LNCaP clone FGC (cell line): ENCODE results near the gene SLC10A7.
"Not testable (repeated sequence)": the region's sequence is repeated elsewhere in the genome, so short reads cannot be mapped to it uniquely, and the experiment has no call there.

ENCODE experiments used
- DNase-seq: peaks from one replicate; pipeline ENCODE4 v3.0.0-alpha.2; 2011; ENCODE audit warnings: low read depth
- H3K4me3 ChIP-seq: 2 replicates; pipeline ENCODE4 v1.5.1; 2011; ENCODE audit warnings: mild to moderate bottlenecking, low read depth, low read length, control low read depth
- TF ChIP-seq, protein P1 (sequence below): IDR thresholded peaks from 2 replicates; pipeline ENCODE4 v1.5.1; 2012; ENCODE audit warnings: mild to moderate bottlenecking; ENCODE audit not compliant: control insufficient read depth, insufficient read depth; ENCODE audit errors: extremely low read depth

Gene SLC10A7

DNA sequence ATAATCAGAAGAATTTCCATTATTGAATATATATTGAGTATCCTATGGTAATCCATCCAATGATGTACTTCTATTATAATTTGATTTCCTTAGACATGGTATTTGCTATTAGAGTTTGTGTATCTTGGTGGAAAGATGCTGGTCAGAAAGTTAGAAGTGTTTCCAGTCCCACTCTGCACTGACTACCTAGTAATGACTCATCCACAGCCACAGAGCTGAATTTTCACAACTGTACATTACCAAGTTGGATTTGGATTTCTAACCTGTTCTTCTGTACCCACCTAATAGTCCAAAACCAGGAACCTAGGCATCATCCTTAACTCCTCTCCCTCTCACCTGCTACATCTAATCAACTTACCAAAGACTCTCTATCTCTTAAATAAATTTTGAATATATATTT lies 162.0 kb downstream of the SLC10A7 start:
- TF ChIP-seq, protein P1, sequence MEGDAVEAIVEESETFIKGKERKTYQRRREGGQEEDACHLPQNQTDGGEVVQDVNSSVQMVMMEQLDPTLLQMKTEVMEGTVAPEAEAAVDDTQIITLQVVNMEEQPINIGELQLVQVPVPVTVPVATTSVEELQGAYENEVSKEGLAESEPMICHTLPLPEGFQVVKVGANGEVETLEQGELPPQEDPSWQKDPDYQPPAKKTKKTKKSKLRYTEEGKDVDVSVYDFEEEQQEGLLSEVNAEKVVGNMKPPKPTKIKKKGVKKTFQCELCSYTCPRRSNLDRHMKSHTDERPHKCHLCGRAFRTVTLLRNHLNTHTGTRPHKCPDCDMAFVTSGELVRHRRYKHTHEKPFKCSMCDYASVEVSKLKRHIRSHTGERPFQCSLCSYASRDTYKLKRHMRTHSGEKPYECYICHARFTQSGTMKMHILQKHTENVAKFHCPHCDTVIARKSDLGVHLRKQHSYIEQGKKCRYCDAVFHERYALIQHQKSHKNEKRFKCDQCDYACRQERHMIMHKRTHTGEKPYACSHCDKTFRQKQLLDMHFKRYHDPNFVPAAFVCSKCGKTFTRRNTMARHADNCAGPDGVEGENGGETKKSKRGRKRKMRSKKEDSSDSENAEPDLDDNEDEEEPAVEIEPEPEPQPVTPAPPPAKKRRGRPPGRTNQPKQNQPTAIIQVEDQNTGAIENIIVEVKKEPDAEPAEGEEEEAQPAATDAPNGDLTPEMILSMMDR: no peak
- no peak overlapping the region for H3K4me3 ChIP-seq
- DNase-seq: no peak

DNA sequence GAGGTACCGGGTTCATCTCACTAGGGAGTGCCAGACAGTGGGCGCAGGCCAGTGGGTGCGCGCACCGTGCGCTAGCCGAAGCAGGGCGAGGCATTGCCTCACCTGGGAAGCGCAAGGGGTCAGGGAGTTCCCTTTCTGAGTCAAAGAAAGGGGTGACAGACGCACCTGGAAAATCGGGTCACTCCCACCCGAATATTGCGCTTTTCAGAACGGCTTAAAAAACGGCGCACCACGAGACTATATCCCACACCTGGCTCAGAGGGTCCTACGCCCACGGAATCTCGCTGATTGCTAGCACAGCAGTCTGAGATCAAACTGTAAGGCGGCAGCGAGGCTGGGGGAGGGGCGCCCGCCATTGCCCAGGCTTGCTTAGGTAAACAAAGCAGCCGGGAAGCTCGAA lies 171.6 kb downstream of the SLC10A7 start:
- H3K4me3 ChIP-seq, DNase-seq: not testable (repeated sequence)

DNA sequence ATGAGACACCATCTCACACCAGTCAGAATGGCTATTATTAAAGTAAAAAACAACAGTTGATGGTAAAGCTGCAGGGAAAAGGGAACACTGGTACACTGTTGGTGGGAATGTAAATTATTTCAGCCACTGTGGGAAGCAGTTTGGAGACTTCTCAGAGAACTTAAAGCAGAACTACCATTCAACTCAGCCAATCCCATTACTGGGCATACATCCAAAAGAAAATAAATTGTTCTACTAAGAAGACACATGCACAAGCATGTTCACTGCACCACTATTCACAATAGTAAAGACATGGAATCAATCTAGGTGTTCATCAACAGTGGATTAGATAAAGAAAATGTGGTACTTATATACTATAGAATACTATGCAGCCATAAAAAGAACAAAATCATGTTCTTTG lies 172.4 kb downstream of the SLC10A7 start:
- no peak for DNase-seq
- H3K4me3 ChIP-seq: no peak overlapping the region
- TF ChIP-seq, protein P1: no peak

DNA sequence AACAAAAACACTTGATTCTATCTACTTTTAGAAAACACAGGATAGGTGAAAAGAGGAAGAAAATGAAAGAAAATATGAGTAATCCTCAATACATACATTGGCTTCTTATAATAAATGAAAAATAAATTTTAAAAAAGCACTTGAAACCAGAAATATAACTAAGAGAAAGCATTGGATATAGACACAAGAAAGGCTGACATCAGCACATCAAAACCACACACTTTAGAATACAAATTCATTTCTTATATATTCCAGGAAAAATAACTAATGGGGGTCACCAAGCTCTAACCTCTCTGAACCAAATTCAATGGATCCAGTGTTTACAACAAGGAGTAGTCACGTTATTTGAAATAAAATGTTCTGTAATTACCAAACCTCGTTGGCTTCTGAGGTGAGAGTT lies 173.9 kb downstream of the SLC10A7 start:
- TF ChIP-seq, protein P1: no peak
- no peak for DNase-seq

DNA sequence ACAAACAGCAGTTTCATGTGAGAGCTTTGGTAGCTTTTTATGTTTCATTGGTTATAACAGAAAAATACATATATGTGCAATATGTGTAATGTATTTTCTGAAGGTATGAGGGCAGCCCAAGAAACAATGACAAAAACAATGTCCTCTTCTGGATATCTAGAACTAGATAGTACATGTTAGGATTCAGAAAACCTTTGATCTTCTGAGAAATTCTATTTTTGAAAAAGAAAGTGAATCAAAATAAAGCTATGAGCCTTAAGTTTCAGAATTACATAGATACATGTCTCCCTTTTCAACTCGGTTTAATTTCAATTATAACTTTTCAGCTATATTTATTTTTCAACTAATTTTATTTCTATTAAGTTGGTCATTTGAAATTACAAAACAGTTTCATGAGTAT lies 175.5 kb downstream of the SLC10A7 start:
- TF ChIP-seq, protein P1: no peak
- no peak for DNase-seq
- no peak overlapping the region for H3K4me3 ChIP-seq

More for the DNA sequence above, 173.9 kb downstream of the SLC10A7 start:
- no peak overlapping the region for H3K4me3 ChIP-seq

DNA sequence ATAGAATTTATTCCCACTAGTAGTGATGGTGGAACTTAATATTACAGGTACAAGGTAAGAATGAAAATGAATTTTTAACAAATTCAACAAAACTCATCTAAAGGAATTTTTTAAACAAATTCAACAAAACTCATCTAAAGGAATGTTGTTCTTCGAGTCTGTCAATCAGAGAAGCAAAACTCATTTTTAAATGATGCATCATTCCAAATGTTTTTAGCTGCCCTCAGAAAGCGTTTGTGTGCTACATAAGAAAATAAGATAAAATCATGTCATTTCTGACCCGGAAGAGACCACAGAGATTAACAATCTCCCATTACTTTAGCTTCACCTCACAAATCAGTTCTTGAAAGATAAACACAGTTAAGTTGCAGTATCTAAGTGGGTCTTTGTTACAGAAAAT lies 178.0 kb downstream of the SLC10A7 start:
- DNase-seq: no peak
- H3K4me3 ChIP-seq: no peak overlapping the region
- TF ChIP-seq, protein P1: no peak

DNA sequence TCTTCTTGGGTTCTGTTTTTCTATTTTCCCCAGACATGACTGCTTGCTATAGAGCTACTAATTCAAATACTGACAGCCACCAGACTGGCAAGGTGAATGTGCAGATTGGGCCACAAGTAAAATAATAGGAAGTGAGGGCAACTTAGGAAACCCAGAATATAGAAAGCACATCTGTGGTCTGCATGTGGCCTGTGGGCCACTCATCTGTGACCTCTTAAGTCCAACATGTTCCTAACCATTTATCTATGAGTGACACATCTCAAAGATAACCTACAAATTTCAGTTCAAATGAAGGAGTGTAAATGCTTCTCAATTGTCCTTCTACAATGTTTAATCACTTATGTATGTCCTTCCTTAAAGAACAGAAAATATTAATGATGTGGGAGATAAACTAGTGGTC lies 178.5 kb downstream of the SLC10A7 start:
- TF ChIP-seq, protein P1: no peak
- no peak overlapping the region for H3K4me3 ChIP-seq
- no peak for DNase-seq
